HUDEP-2 (cell line): ENCODE results near the gene APOBEC3A.
"Not testable (repeated sequence)": the region's sequence is repeated elsewhere in the genome, so short reads cannot be mapped to it uniquely, and the experiment has no call there.

Source experiments
- DNase-seq, 76 experiments: peaks; one replicate each; lab custom pipeline; 2025; ENCODE audit not compliant: unreplicated experiment in 76 of 76; lab: John Stamatoyannopoulos, UW

The APOBEC3A gene

GRCh38 chr22:38942702-38943101 is 14.7 kb upstream of the APOBEC3A start:
- no peak for DNase-seq

GRCh38 chr22:38943201-38943600 is 14.2 kb upstream of the APOBEC3A start:
- DNase-seq, result no peak

GRCh38 chr22:38943882-38944281 is 13.5 kb upstream of the APOBEC3A start:
- DNase-seq, result no peak

- no peak for DNase-seq
These were observed 12.8 kb upstream of the APOBEC3A start for GRCh38 chr22:38944653-38945052.

- DNase-seq, result not testable (repeated sequence)
These were observed 11.6 kb upstream of the APOBEC3A start for GRCh38 chr22:38945706-38946338.

- no peak for DNase-seq
These were observed 10.6 kb upstream of the APOBEC3A start for GRCh38 chr22:38946771-38947170.

GRCh38 chr22:38947321-38948140 is 9.9 kb upstream of the APOBEC3A start:
- no peak for DNase-seq

GRCh38 chr22:38948181-38948940 is 9.0 kb upstream of the APOBEC3A start:
- DNase-seq, result no peak

GRCh38 chr22:38949889-38950405 is 7.5 kb upstream of the APOBEC3A start:
- no peak for DNase-seq

GRCh38 chr22:38950527-38951295 is 6.7 kb upstream of the APOBEC3A start:
- DNase-seq, result peak in 72 of 76 experiments; percentile 14 to 85 (median 58)

- no peak for DNase-seq
These were observed 5.7 kb upstream of the APOBEC3A start for GRCh38 chr22:38951734-38952133.

- DNase-seq, result no peak
These were observed 5.0 kb upstream of the APOBEC3A start for GRCh38 chr22:38952281-38952993.

- DNase-seq, result no peak
These were observed 4.3 kb upstream of the APOBEC3A start for GRCh38 chr22:38953091-38953490.

- DNase-seq, result no peak
These were observed 3.6 kb upstream of the APOBEC3A start for GRCh38 chr22:38953577-38954413.

- DNase-seq, result no peak
These were observed 2.9 kb upstream of the APOBEC3A start for GRCh38 chr22:38954414-38955043.

GRCh38 chr22:38955250-38955905 is 2.0 kb upstream of the APOBEC3A start:
- DNase-seq, result no peak

GRCh38 chr22:38955926-38956325 is 1.5 kb upstream of the APOBEC3A start:
- no peak for DNase-seq

GRCh38 chr22:38956551-38956950 is 858 bp upstream of the APOBEC3A start:
- no peak for DNase-seq
